GM18526 (cell line): ENCODE data around the gene PRAMEF27.
"Not testable (repeated sequence)": the region's sequence is repeated elsewhere in the genome, so short reads cannot be mapped to it uniquely, and the experiment has no call there.

Experiments
- POLR2A ChIP-seq: IDR thresholded peaks from 3 replicates; pipeline ENCODE4 v1.6.1; 2011; ENCODE audit not compliant: insufficient read length; ENCODE audit errors: extremely low read depth

The PRAMEF27 gene

GRCh38 chr1:13056475-13056874 is at the start of gene PRAMEF27:
PRAMEF27 (minus strand) TSS chr1:13056575; CDS start chr1:13053659, 2,916 bp downstream.
- not testable (repeated sequence) for TF ChIP-seq POLR2A

DNA sequence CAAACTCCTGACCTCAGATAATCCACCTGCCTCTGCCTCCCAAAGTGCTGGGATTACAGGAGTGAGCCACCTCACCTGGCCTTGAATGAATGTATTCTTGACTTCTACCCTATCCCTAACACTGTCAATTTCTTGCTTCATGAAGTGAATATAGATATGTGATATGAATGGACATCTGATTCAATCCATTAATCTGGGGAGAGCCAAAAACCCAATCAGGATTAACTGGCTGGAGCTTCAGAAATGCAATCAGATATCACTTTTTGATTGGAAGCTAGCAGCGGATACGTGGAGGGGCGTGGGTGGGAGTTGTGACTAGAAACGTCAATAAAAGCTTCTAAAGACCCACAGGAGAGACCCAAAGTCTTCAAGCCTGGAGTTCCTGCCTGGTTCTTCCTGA is 14.1 kb upstream of the PRAMEF27 start, which contains the start of gene PRAMEF25:
TSS of gene PRAMEF25 (plus strand) at position 301 of the 400 bp plus-strand sequence. CDS start 2,920 bp downstream, outside the sequence.
- TF ChIP-seq POLR2A: not testable (repeated sequence)
